Cortex of kidney (tissue), 1 donor: ENCODE data around the gene ZNF699.
"Not testable (repeated sequence)": the region's sequence is repeated elsewhere in the genome, so short reads cannot be mapped to it uniquely, and the experiment has no call there.

ENCODE experiments used
- DNase-seq: peaks from one replicate; lab custom pipeline; 2025; lab: John Stamatoyannopoulos, UW

The ZNF699 gene

DNA sequence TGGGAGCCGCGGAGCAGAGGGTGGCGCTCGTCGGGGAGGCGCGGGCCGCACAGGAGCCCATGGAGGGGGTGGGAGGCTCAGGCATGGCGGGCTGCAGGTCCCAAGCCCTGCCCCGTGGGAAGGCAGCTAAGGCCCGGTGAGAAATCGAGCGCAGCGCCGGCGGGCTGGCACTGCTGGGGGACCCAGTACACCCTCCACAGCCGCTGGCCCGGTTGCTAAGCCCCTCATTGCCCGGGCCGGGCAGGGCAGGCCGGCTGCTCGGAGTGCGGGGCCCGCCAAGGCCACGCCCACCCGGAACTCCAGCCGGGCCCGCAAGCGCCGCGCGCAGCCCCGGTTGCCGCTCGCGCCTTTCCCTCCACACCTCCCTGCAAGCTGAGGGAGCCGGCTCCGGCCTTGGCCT is 26.2 kb downstream of the ZNF699 start:
- not testable (repeated sequence) for DNase-seq

DNA sequence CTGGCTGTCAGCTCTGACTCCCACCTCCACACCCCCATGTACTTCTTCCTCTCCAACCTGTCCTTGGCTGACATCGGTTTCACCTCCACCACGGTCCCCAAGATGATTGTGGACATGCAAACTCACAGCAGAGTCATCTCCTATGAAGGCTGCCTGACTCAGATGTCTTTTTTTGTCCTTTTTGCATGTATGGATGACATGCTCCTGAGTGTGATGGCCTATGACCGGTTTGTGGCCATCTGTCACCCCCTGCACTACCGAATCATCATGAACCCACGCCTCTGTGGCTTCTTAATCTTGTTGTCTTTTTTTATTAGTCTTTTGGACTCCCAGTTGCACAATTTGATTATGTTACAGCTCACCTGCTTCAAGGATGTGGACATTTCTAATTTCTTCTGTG is 58.4 kb downstream of the ZNF699 start:
- DNase-seq: no peak

DNA sequence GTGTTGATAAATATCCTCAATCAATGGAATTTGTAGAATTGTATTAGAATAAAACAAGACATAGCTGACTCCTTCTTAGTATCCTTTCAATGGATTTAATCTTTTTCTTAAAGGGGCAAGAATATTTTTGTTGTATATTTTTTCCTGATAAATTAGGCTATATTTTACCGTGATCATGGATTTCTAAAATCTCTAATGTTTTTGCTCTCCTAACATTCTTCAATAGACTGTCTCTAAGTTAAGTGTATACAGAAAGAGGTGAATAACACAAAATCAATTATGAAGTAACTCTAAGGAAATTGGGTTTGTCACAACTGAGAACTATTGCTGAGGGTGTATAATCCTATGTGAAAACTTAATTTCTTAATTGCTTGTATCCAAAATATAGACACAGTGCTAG is 59.0 kb downstream of the ZNF699 start, which contains the start of gene OR7E24:
Gene OR7E24, plus strand, starts transcription at position 301 of the 400 bp plus-strand sequence. CDS start 114 bp downstream, outside the sequence.
- no peak for DNase-seq
